ENCODE data around the gene ZBP1. TPM values are rescaled to one million over a fixed set of nuclear protein-coding genes. Genes with fewer than 3 reads are reported as not detected.

The ZBP1 gene
- total RNA-seq, 4 donors from 2014 or later = 0.78 to 3.6 TPM; not detected in 2

DNA sequence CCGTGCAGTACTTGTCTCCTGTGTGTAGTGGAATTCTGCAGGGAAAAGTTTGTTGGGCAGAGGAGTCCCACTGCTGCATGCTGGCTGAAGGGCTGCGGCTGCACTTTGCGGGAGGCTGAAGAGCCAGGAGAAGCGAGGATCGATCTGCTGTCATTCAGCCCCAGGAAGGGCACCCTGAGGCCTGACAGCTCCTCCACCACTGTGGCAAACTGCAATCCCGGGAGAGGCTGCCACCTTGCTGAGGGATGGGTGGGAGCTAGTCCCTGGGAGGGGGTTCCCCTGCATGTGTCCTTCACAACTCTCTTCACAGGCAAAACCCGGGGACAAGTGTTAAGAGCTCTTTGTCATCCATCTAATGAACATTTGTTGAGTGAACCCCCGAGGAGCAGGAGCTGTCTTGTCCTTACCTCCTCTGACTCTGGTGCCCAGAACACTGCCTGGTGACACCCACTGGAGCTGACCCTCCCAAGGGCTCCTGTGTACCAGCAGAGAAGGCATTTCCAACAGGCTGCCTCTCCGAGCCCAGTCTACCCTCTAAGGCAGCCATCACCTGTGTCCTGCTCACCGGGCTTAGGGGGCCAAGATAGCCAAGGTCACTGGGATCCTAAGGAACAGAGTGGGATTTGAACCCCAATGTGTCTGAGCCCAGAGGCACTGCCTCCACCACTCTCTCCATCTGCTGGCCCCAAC, 41.6 kb downstream of the ZBP1 start:
- peaks cover 0 to 27% (median 3%) of the 10 kb centered on the region in 4 donors for H3K4me1 ChIP-seq
- 82 to 87% methylated on average over 7 to 10 of the region's 10 CpGs for WGBS, 2 donors

DNA sequence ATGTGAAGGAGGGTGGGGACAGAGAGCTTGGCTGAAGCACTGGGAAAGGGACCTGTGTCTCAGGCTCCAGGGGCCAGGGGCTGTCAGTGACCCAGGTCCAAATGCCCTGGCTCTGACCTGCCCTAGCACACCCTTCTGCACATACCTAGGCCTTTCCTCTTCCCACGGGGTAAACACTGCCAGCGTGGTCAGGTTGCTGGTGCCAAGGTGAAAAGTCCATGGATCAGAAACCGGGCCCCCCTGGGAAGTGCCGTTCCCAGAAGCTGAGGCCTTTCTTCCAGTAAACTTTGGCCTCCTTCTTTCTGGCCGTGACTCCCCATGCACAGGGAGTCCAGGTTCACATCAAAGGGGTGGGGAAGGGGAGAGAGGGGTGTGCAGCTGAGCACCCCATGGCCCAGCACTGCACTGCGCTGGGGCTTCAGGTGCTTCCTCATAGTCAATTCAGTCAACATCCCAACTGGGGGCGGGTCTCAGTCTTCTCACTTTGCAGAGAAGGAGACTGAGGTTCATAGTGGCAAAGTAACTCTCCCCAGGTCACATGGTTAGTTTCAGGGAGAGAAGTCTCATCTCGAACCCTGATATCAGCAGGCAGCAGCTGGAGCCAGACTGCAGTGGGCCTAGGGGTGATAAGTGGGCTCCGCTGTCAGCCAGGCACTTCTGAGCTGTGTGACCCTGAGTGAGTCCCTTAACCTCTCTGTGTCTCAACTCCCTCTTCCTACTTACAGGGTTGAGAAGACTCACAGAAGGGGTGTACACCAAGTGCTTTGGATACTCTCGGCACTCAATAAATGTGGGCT, 42.3 kb downstream of the ZBP1 start:
- H3K9me3 ChIP-seq = no peaks in the 10 kb centered on the region
- 82 to 85% methylated on average over 9 to 10 of the region's 10 CpGs for WGBS, 2 donors
- H3K4me3 ChIP-seq = no peak overlapping the region
- TF ChIP-seq, protein P1, sequence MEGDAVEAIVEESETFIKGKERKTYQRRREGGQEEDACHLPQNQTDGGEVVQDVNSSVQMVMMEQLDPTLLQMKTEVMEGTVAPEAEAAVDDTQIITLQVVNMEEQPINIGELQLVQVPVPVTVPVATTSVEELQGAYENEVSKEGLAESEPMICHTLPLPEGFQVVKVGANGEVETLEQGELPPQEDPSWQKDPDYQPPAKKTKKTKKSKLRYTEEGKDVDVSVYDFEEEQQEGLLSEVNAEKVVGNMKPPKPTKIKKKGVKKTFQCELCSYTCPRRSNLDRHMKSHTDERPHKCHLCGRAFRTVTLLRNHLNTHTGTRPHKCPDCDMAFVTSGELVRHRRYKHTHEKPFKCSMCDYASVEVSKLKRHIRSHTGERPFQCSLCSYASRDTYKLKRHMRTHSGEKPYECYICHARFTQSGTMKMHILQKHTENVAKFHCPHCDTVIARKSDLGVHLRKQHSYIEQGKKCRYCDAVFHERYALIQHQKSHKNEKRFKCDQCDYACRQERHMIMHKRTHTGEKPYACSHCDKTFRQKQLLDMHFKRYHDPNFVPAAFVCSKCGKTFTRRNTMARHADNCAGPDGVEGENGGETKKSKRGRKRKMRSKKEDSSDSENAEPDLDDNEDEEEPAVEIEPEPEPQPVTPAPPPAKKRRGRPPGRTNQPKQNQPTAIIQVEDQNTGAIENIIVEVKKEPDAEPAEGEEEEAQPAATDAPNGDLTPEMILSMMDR (IDR thresholded peaks at IDR 0.05) = no peak
- TF ChIP-seq POLR2A (IDR thresholded peaks at IDR 0.05) = no peak
- no peak for TF ChIP-seq EP300 (IDR thresholded peaks at IDR 0.05)
- H3K4me1 ChIP-seq = peaks cover 0 to 20% (median under 1%) of the 10 kb centered on the region in 4 donors
- H3K27ac ChIP-seq = no peak overlapping the region
- H3K36me3 ChIP-seq = no peaks in the 10 kb centered on the region
- no peak for DNase-seq (ENCODE audit: low spot score in 2 of 2)
- peaks cover 0 to 56% of the 10 kb centered on the region in 2 donors for H3K27me3 ChIP-seq

More for the DNA sequence above, 41.6 kb downstream of the ZBP1 start:
- peaks cover 0 to 56% of the 10 kb centered on the region in 2 donors for H3K27me3 ChIP-seq
- no peak for TF ChIP-seq EP300 (IDR thresholded peaks at IDR 0.05)
- TF ChIP-seq, protein P1 (IDR thresholded peaks at IDR 0.05) = no peak
- TF ChIP-seq POLR2A (IDR thresholded peaks at IDR 0.05) = no peak
- no peak for DNase-seq (ENCODE audit: low spot score in 2 of 2)
- no peaks in the 10 kb centered on the region for H3K36me3 ChIP-seq
- no peaks in the 10 kb centered on the region for H3K9me3 ChIP-seq
- H3K27ac ChIP-seq = no peak overlapping the region
- H3K4me3 ChIP-seq = no peak overlapping the region

DNA sequence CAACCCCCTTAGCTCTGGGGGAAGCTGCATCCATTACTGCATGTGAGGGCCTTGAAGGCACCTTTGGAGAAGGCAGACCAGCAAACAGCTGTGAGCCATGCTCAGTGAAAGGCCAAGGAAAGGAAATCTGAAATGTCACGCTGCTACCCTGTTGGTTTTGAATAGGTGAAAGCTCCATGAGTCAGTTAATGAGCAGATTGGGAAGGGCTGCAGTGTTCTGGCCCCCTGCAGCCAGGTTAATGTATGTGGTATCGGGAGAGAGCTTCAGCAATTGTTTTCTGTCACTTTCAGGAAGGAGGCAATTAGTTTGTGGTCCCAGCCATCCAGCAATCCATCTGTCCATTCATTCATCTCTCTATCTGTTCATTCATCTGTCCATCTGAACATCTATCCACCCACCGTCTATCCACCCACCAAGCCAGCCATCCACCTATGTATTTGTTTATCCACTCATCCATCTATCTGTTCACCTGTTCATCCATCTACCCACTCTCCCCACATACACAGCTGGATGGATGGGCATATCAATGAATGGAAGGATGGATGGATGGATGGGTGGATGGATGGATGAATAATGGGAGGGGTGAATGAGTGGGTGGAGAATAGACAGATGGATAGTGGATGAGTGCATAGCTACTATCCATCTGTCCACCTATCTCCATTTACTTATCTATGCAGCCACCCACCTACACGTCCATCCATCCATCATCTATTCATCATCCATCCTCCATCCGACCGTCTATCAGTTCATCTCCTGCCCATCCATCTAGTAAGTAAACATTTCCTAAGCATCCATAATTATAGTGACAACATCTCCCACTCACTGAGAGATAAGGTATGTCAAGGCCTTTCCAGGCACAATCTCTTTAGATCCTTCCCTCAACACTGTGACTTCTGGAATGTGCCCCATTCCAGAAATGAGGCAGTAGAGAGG, 43.3 kb downstream of the ZBP1 start:
- Histone ChIP-seq H3K36me3 (no peaks in the 10 kb centered on the region), H3K4me3 (no peak overlapping the region), H3K9me3 (no peaks in the 10 kb centered on the region), H3K27ac (no peak overlapping the region), H3K27me3 (peaks cover 0 to 55% of the 10 kb centered on the region in 2 donors), H3K4me1 (peaks cover 0 to 10% (median 0%) of the 10 kb centered on the region in 4 donors)
- TF ChIP-seq, protein P1 (IDR thresholded peaks at IDR 0.05) = no peak
- TF ChIP-seq EP300 (IDR thresholded peaks at IDR 0.05) = no peak
- TF ChIP-seq POLR2A (IDR thresholded peaks at IDR 0.05) = no peak
- 77 to 78% methylated on average over 6 of the region's 6 CpGs for WGBS, 2 donors
- DNase-seq (ENCODE audit: low spot score in 2 of 2) = no peak

DNA sequence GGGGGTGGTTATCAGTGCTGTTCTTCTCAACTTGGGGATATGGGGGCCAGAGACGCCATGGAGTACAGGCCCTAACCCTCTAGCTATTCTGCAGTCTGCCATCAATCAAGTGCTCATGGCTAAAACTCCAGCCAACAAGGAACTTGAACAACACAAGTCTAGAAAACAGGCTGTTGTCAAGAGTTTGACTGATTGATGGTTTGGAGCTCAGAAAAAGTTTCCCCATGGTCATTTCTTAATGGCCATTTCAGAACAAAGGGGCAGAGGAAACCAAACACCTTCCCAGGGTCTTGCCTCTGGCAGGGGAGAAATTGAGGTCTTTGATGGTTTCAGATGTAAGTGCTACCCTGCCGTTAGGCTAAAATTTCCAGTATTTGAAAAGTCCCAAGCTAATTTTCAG, 44.2 kb downstream of the ZBP1 start:
- Histone ChIP-seq H3K4me1 (peaks cover 0 to 8% (median 0%) of the 10 kb centered on the region in 4 donors), H3K27me3 (peaks cover 0 to 46% of the 10 kb centered on the region in 2 donors), H3K36me3 (no peaks in the 10 kb centered on the region), H3K4me3 (no peak overlapping the region), H3K27ac (no peak overlapping the region), H3K9me3 (no peaks in the 10 kb centered on the region)
- 55 to 62% methylated on average over 2 of the region's 2 CpGs for WGBS, 2 donors
- TF ChIP-seq POLR2A (IDR thresholded peaks at IDR 0.05) = no peak
- no peak for TF ChIP-seq EP300 (IDR thresholded peaks at IDR 0.05)
- TF ChIP-seq, protein P1 (IDR thresholded peaks at IDR 0.05) = no peak
- DNase-seq (ENCODE audit: low spot score in 2 of 2) = no peak
